Smooth muscle cell of the pulmonary artery (primary cell): Measurements from ENCODE around the gene KCTD5. TPM values are rescaled to one million over a fixed set of nuclear protein-coding genes. Genes with fewer than 3 reads are reported as not detected.

ENCODE experiments used
- total RNA-seq: library from RNA; depleted of rRNA; stranded (reverse); fragments of >200 nt; gene quantifications from 2 replicates; pipeline ENCODE4 v1.2.3, GENCODE V29; 2014

KCTD5 gene
- 20.3 and 25.3 TPM in 2 replicates for total RNA-seq

GRCh38 chr16:2682209-2683021, at the start of gene KCTD5:
Gene KCTD5 (plus strand): TSS chr16:2682523. CDS start chr16:2682549, 26 bp downstream.

GRCh38 chr16:2720064-2720457, 37.7 kb downstream of the KCTD5 start, which contains the start of gene PRSS27:
Gene PRSS27 (minus strand): TSS chr16:2720224. CDS start chr16:2720160, 64 bp downstream.

GRCh38 chr16:2752035-2752849, 69.9 kb downstream of the KCTD5 start, which contains the start of gene SRRM2:
Gene SRRM2 (plus strand): TSS chr16:2752638. CDS start chr16:2756365, 3,727 bp downstream.

Other genes starting within 250 kb of the KCTD5 start
- gene TEDC2, start 222.4 kb upstream of the KCTD5 start, total RNA-seq = 2.4 and 2.8 TPM in 2 replicates
- gene NTN3, start 211.2 kb upstream of the KCTD5 start, total RNA-seq = 0.85 and 1.3 TPM in 2 replicates
- gene TBC1D24, start 207.4 kb upstream of the KCTD5 start, total RNA-seq = 20.7 and 28.8 TPM in 2 replicates
- gene ATP6V0C, start 168.6 kb upstream of the KCTD5 start, total RNA-seq = 19.5 and 34.5 TPM in 2 replicates
- gene AMDHD2, start 162.2 kb upstream of the KCTD5 start, total RNA-seq = 35.8 and 73.4 TPM in 2 replicates
- not detected in 2 replicates for gene CEMP1, start 151.1 kb upstream of the KCTD5 start, total RNA-seq
- gene PDPK1, start 144.5 kb upstream of the KCTD5 start, total RNA-seq = 28.9 and 30.2 TPM in 2 replicates
- 0.69 and 0.72 TPM in 2 replicates for gene PRSS27, start 37.7 kb downstream of the KCTD5 start, total RNA-seq
- gene SRRM2, start 70.1 kb downstream of the KCTD5 start, total RNA-seq = 108 and 123 TPM in 2 replicates
- 186 and 207 TPM in 2 replicates for gene ELOB, start 94.8 kb downstream of the KCTD5 start, total RNA-seq
- gene PRSS33, start 105.0 kb downstream of the KCTD5 start, total RNA-seq = not detected in 2 replicates
- not detected in 2 replicates for gene PRSS41, start 115.9 kb downstream of the KCTD5 start, total RNA-seq
- gene PRSS21, start 134.7 kb downstream of the KCTD5 start, total RNA-seq = 0.23 TPM in 1 of 2 replicates, not detected in the other
- gene ZG16B, start 147.8 kb downstream of the KCTD5 start, total RNA-seq = 0.13 TPM in 1 of 2 replicates, not detected in the other
- gene PRSS22, start 175.6 kb downstream of the KCTD5 start, total RNA-seq = not detected in 2 replicates
- gene FLYWCH2, start 200.7 kb downstream of the KCTD5 start, total RNA-seq = 42.1 and 44.4 TPM in 2 replicates
- gene FLYWCH1, start 229.4 kb downstream of the KCTD5 start, total RNA-seq = 36.4 and 89.1 TPM in 2 replicates